ENCODE results near the gene SERTAD1.

SERTAD1 gene

DNA sequence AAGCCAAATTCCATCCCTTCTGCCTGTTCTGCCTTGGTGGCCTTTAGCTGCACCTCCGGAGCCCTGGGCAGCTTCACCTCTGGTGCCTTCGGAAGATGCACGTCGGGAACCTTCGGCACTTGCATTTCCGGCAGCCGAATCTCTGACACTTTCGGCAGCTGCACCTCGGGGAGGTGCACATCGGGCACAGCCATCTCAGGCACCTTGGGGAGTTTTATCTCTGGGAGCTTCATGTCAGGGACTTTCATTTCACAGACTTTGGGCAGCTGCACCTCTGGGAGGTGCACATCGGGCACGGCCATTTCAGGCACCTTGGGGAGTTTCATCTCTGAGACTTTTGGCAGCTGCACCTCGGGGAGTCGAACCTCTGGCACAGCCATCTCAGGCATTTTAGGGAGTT lies 29.8 kb downstream of the SERTAD1 start:
- Histone ChIP-seq H4K20me1 (ENCODE audit: low read depth, low read length) (no peaks in the 10 kb centered on the region), H3K9me3 (ENCODE audit: insufficient read depth, low read length) (no peaks in the 10 kb centered on the region), H2AFZ (ENCODE audit: low read depth, low read length, severe bottlenecking) (no peak overlapping the region), H3K4me3 (ENCODE audit: insufficient read depth, low read length, poor library complexity, severe bottlenecking) (no peak overlapping the region), H3K9me2 (replicated peaks; ENCODE audit: insufficient read depth, low read length) (no peaks in the 10 kb centered on the region), H3K79me2 (ENCODE audit: insufficient read depth, low read length) (no peaks in the 10 kb centered on the region), H3K36me3 (ENCODE audit: low read length) (no peaks in the 10 kb centered on the region), H3K27me3 (ENCODE audit: low read length) (no peaks in the 10 kb centered on the region), H3K9ac (ENCODE audit: low read length) (no peak overlapping the region), H3F3A (ENCODE audit: insufficient read depth) (no peaks in the 10 kb centered on the region), H3K4me2 (ENCODE audit: low read depth, low read length, poor library complexity, severe bottlenecking) (no peak overlapping the region), H3K27ac (ENCODE audit: low read depth, low read length) (no peak overlapping the region)
- TF ChIP-seq, protein P1, sequence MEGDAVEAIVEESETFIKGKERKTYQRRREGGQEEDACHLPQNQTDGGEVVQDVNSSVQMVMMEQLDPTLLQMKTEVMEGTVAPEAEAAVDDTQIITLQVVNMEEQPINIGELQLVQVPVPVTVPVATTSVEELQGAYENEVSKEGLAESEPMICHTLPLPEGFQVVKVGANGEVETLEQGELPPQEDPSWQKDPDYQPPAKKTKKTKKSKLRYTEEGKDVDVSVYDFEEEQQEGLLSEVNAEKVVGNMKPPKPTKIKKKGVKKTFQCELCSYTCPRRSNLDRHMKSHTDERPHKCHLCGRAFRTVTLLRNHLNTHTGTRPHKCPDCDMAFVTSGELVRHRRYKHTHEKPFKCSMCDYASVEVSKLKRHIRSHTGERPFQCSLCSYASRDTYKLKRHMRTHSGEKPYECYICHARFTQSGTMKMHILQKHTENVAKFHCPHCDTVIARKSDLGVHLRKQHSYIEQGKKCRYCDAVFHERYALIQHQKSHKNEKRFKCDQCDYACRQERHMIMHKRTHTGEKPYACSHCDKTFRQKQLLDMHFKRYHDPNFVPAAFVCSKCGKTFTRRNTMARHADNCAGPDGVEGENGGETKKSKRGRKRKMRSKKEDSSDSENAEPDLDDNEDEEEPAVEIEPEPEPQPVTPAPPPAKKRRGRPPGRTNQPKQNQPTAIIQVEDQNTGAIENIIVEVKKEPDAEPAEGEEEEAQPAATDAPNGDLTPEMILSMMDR (IDR thresholded peaks at IDR 0.05; ENCODE audit: insufficient read depth, low read length, poor library complexity, severe bottlenecking) = no peak
- TF ChIP-seq EZH2phosphoT487 (conservative IDR thresholded peaks at IDR 0.05; ENCODE audit: low read length) = no peak

DNA sequence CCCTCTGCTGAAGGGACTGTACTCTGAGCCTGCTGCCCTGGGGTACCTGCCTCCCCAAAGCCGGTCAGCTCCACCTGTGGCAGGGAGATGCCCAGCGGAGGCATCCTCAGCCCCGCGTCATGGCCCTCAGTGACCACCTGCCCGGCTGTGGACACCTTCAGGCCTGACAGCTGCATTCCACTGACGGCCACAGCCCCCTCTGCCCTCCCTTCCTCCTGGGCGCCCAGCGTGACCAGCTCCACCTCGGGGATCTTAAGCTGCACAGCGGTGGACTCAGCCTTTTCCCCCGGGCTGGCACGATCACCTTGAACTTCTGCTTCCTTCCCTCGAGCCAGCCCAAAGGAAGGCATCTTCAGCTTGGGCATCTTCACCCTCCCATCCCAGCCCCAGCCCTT lies 31.0 kb downstream of the SERTAD1 start:
- H3K27ac ChIP-seq (ENCODE audit: low read depth, low read length) = no peak overlapping the region
- H3K36me3 ChIP-seq (ENCODE audit: low read length) = no peaks in the 10 kb centered on the region
- H4K20me1 ChIP-seq (ENCODE audit: low read depth, low read length) = no peaks in the 10 kb centered on the region
- no peak overlapping the region for H3K9ac ChIP-seq (ENCODE audit: low read length)
- no peaks in the 10 kb centered on the region for H3K27me3 ChIP-seq (ENCODE audit: low read length)
- H3K79me2 ChIP-seq (ENCODE audit: insufficient read depth, low read length) = no peaks in the 10 kb centered on the region
- H2AFZ ChIP-seq (ENCODE audit: low read depth, low read length, severe bottlenecking) = no peak overlapping the region
- H3K9me3 ChIP-seq (ENCODE audit: insufficient read depth, low read length) = no peaks in the 10 kb centered on the region
- TF ChIP-seq, protein P1 (IDR thresholded peaks at IDR 0.05; ENCODE audit: insufficient read depth, low read length, poor library complexity, severe bottlenecking) = no peak
- TF ChIP-seq EZH2phosphoT487 (conservative IDR thresholded peaks at IDR 0.05; ENCODE audit: low read length) = no peak
- no peak overlapping the region for H3K4me3 ChIP-seq (ENCODE audit: insufficient read depth, low read length, poor library complexity, severe bottlenecking)
- no peaks in the 10 kb centered on the region for H3K9me2 ChIP-seq (replicated peaks; ENCODE audit: insufficient read depth, low read length)
- H3F3A ChIP-seq (ENCODE audit: insufficient read depth) = no peaks in the 10 kb centered on the region
- no peak overlapping the region for H3K4me2 ChIP-seq (ENCODE audit: low read depth, low read length, poor library complexity, severe bottlenecking)

DNA sequence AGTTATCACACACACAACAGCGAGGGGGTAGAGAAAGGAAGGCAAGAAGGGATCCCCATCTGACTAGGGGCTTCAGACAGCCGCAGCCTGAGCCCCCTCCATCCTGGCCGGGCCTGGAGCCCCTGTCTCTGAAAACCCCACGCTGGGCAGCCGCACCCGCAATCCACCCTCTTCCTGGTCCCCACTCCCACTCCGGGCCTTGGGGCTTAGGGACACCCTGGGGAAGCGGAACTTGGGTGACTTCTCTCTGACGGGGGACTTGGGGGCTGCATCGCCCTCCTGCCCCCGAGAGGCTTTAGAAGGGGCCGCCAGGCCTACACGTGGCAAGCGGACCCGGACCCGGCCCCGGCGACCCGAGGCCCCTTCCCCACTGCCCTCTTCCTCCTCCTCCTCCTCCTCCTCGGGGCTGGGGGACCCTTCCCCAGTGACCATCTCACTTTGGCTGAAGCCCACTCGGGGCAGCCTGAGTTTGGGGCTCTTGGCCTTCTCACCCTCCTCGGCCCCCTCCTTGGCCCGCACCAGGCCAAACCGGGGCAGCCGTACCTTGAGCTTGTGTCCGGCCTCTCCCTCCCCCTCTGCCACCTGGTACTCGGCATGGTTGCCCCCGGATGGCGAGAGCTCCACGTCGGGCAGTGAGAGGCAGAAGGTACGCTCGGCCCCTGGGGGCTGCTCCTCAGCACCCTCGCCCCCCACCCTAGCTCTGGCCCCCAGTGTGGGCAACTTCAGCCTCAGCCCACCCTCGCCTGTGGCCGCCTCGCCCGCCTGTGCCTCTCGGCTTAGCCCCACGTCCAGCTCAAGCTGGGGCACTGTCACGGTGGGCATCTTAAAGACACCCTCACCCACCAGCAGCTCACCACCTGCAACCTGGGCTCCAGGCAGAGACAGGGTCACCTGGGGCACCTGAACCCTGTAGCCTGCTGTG lies 31.6 kb downstream of the SERTAD1 start:
- Histone ChIP-seq H3K27ac (ENCODE audit: low read depth, low read length) (no peak overlapping the region), H3K9me2 (replicated peaks; ENCODE audit: insufficient read depth, low read length) (no peaks in the 10 kb centered on the region), H3K36me3 (ENCODE audit: low read length) (no peaks in the 10 kb centered on the region), H3K9me3 (ENCODE audit: insufficient read depth, low read length) (no peaks in the 10 kb centered on the region), H3K27me3 (ENCODE audit: low read length) (no peaks in the 10 kb centered on the region), H2AFZ (ENCODE audit: low read depth, low read length, severe bottlenecking) (no peak overlapping the region), H3K79me2 (ENCODE audit: insufficient read depth, low read length) (no peaks in the 10 kb centered on the region), H4K20me1 (ENCODE audit: low read depth, low read length) (no peaks in the 10 kb centered on the region), H3K9ac (ENCODE audit: low read length) (no peak overlapping the region), H3F3A (ENCODE audit: insufficient read depth) (no peaks in the 10 kb centered on the region), H3K4me3 (ENCODE audit: insufficient read depth, low read length, poor library complexity, severe bottlenecking) (no peak overlapping the region), H3K4me2 (ENCODE audit: low read depth, low read length, poor library complexity, severe bottlenecking) (no peak overlapping the region)
- TF ChIP-seq EZH2phosphoT487 (conservative IDR thresholded peaks at IDR 0.05; ENCODE audit: low read length) = no peak
- TF ChIP-seq, protein P1 (IDR thresholded peaks at IDR 0.05; ENCODE audit: insufficient read depth, low read length, poor library complexity, severe bottlenecking) = no peak

Measured in SU-DHL-6 (cell line).